ENCODE measurements around the gene PLD5. TPM values are rescaled to one million over a fixed set of nuclear protein-coding genes. Genes with fewer than 3 reads are reported as not detected.
"Not testable (repeated sequence)": the region's sequence is repeated elsewhere in the genome, so short reads cannot be mapped to it uniquely, and the experiment has no call there.

Gene PLD5
- total RNA-seq, 1 donor from 2014 or later = 0.96 TPM

GRCh38 chr1:242308681-242309080, 215.8 kb downstream of the PLD5 start:
- not testable (repeated sequence) for H3K9me3 Mint-ChIP-seq (ENCODE audit: unreplicated experiment); H3K4me1 Mint-ChIP-seq (ENCODE audit: low read depth, unreplicated experiment); H3K27me3 Mint-ChIP-seq (ENCODE audit: unreplicated experiment); H3K27ac Mint-ChIP-seq (ENCODE audit: unreplicated experiment); H3K36me3 Mint-ChIP-seq (ENCODE audit: unreplicated experiment); DNase-seq; H3K4me3 Mint-ChIP-seq (ENCODE audit: unreplicated experiment)

GRCh38 chr1:242293781-242294180, 230.7 kb downstream of the PLD5 start:
- DNase-seq; H3K4me3 Mint-ChIP-seq (ENCODE audit: unreplicated experiment); H3K4me1 Mint-ChIP-seq (ENCODE audit: low read depth, unreplicated experiment); H3K27me3 Mint-ChIP-seq (ENCODE audit: unreplicated experiment); H3K9me3 Mint-ChIP-seq (ENCODE audit: unreplicated experiment); H3K27ac Mint-ChIP-seq (ENCODE audit: unreplicated experiment); H3K36me3 Mint-ChIP-seq (ENCODE audit: unreplicated experiment): not testable (repeated sequence)

GRCh38 chr1:242288067-242288466, 236.4 kb downstream of the PLD5 start:
- not testable (repeated sequence) for DNase-seq; H3K36me3 Mint-ChIP-seq (ENCODE audit: unreplicated experiment); H3K4me3 Mint-ChIP-seq (ENCODE audit: unreplicated experiment); H3K4me1 Mint-ChIP-seq (ENCODE audit: low read depth, unreplicated experiment); H3K27ac Mint-ChIP-seq (ENCODE audit: unreplicated experiment); H3K9me3 Mint-ChIP-seq (ENCODE audit: unreplicated experiment); H3K27me3 Mint-ChIP-seq (ENCODE audit: unreplicated experiment)

GRCh38 chr1:242282758-242283485, 241.6 kb downstream of the PLD5 start:
- H3K27me3 Mint-ChIP-seq (ENCODE audit: unreplicated experiment); H3K9me3 Mint-ChIP-seq (ENCODE audit: unreplicated experiment); H3K4me3 Mint-ChIP-seq (ENCODE audit: unreplicated experiment); H3K27ac Mint-ChIP-seq (ENCODE audit: unreplicated experiment); H3K36me3 Mint-ChIP-seq (ENCODE audit: unreplicated experiment); H3K4me1 Mint-ChIP-seq (ENCODE audit: low read depth, unreplicated experiment); DNase-seq: not testable (repeated sequence)

GRCh38 chr1:242278406-242278805, 246.1 kb downstream of the PLD5 start:
- not testable (repeated sequence) for H3K27ac Mint-ChIP-seq (ENCODE audit: unreplicated experiment)

GRCh38 chr1:242276769-242277168, 247.7 kb downstream of the PLD5 start:
- not testable (repeated sequence) for H3K9me3 Mint-ChIP-seq (ENCODE audit: unreplicated experiment); DNase-seq; H3K36me3 Mint-ChIP-seq (ENCODE audit: unreplicated experiment); H3K27me3 Mint-ChIP-seq (ENCODE audit: unreplicated experiment); H3K4me1 Mint-ChIP-seq (ENCODE audit: low read depth, unreplicated experiment); H3K4me3 Mint-ChIP-seq (ENCODE audit: unreplicated experiment); H3K27ac Mint-ChIP-seq (ENCODE audit: unreplicated experiment)

More at GRCh38 chr1:242278406-242278805, 246.1 kb downstream of the PLD5 start:
- not testable (repeated sequence) for H3K4me1 Mint-ChIP-seq (ENCODE audit: low read depth, unreplicated experiment); H3K4me3 Mint-ChIP-seq (ENCODE audit: unreplicated experiment); H3K27me3 Mint-ChIP-seq (ENCODE audit: unreplicated experiment); H3K9me3 Mint-ChIP-seq (ENCODE audit: unreplicated experiment); DNase-seq; H3K36me3 Mint-ChIP-seq (ENCODE audit: unreplicated experiment)

GRCh38 chr1:242267004-242267403, 257.5 kb downstream of the PLD5 start:
- not testable (repeated sequence) for H3K27me3 Mint-ChIP-seq (ENCODE audit: unreplicated experiment); H3K4me3 Mint-ChIP-seq (ENCODE audit: unreplicated experiment)

GRCh38 chr1:242264419-242264818, 260.1 kb downstream of the PLD5 start:
- not testable (repeated sequence) for H3K27ac Mint-ChIP-seq (ENCODE audit: unreplicated experiment); H3K4me3 Mint-ChIP-seq (ENCODE audit: unreplicated experiment); H3K4me1 Mint-ChIP-seq (ENCODE audit: low read depth, unreplicated experiment); H3K36me3 Mint-ChIP-seq (ENCODE audit: unreplicated experiment); H3K9me3 Mint-ChIP-seq (ENCODE audit: unreplicated experiment); H3K27me3 Mint-ChIP-seq (ENCODE audit: unreplicated experiment); DNase-seq

More at GRCh38 chr1:242267004-242267403, 257.5 kb downstream of the PLD5 start:
- not testable (repeated sequence) for H3K27ac Mint-ChIP-seq (ENCODE audit: unreplicated experiment); DNase-seq; H3K4me1 Mint-ChIP-seq (ENCODE audit: low read depth, unreplicated experiment); H3K9me3 Mint-ChIP-seq (ENCODE audit: unreplicated experiment); H3K36me3 Mint-ChIP-seq (ENCODE audit: unreplicated experiment)

- H3K9me3 Mint-ChIP-seq (ENCODE audit: unreplicated experiment) = peaks cover 1% of the 10 kb centered on the region
- no peak overlapping the region for H3K4me3 Mint-ChIP-seq (ENCODE audit: unreplicated experiment)
- no peaks in the 10 kb centered on the region for H3K27me3 Mint-ChIP-seq (ENCODE audit: unreplicated experiment)
- H3K27ac Mint-ChIP-seq (ENCODE audit: unreplicated experiment) = no peak overlapping the region
- DNase-seq = no peak
- no peaks in the 10 kb centered on the region for H3K4me1 Mint-ChIP-seq (ENCODE audit: low read depth, unreplicated experiment)
- TF ChIP-seq CTCF (IDR thresholded peaks at IDR 0.05; ENCODE audit: partially characterized antibody, unreplicated experiment) = no peak
- H3K36me3 Mint-ChIP-seq (ENCODE audit: unreplicated experiment) = no peaks in the 10 kb centered on the region
Observed at GRCh38 chr1:242245255-242245654, 279.2 kb downstream of the PLD5 start.

Data from glutamatergic neuron (in vitro differentiated cells).